HepG2 (cell line): ENCODE data around the gene SAPCD1. TPM values are rescaled to one million over a fixed set of nuclear protein-coding genes. Genes with fewer than 3 reads are reported as not detected.

Experiments used
- AGO1 ChIP-seq: fragments of 200-400 bp; formaldehyde crosslinking; IDR thresholded peaks from 2 replicates; pipeline ENCODE4 v1.6.1; 2017; ENCODE audit warnings: mild to moderate bottlenecking, low read depth, low read length, moderate library complexity; ENCODE audit not compliant: poor library complexity, severe bottlenecking
- BRCA1 ChIP-seq: sonication (generic); formaldehyde crosslinking; IDR thresholded peaks from 2 replicates; pipeline ENCODE4 v1.4.0; 2020; ENCODE audit warnings: missing genetic modification reagents
- DBP ChIP-seq: sonication (generic); formaldehyde crosslinking; IDR thresholded peaks from 2 replicates; pipeline ENCODE4 v1.4.0; 2020; ENCODE audit warnings: missing genetic modification reagents; ENCODE audit errors: not compliant biosample characterization
- E2F2 ChIP-seq: sonication (generic); formaldehyde crosslinking; IDR thresholded peaks from 2 replicates; pipeline ENCODE4 v1.4.0; 2020; ENCODE audit warnings: missing genetic modification reagents, borderline replicate concordance
- FOXK2 ChIP-seq: fragments of 450-650 bp; IDR thresholded peaks from 2 replicates; pipeline ENCODE4 v1.6.1; 2016
- IKZF5 ChIP-seq: IDR thresholded peaks from 2 replicates; pipeline ENCODE4 v1.6.1; 2018; ENCODE audit warnings: missing genetic modification reagents, mild to moderate bottlenecking, missing compliant biosample characterization
- KDM2A ChIP-seq: sonication (generic); formaldehyde crosslinking; IDR thresholded peaks from 2 replicates; pipeline ENCODE4 v1.4.0; 2020; ENCODE audit warnings: low read depth, missing genetic modification reagents, borderline replicate concordance
- LCORL ChIP-seq, 2 experiments: fragments of 450-650 bp in 1 of 2; sonication (generic) in 1 of 2; formaldehyde crosslinking in 1 of 2; IDR thresholded peaks; 2 replicates each; pipeline versions ENCODE4 v1.5.0 to v1.6.1; 2017 to 2020; ENCODE audit warnings: antibody characterized with exemption in 1 of 2, missing genetic modification reagents in 1 of 2
- MED8 ChIP-seq: sonication (generic); formaldehyde crosslinking; IDR thresholded peaks from 2 replicates; pipeline ENCODE4 v1.8.1; 2023; ENCODE audit warnings: mild to moderate bottlenecking, missing genetic modification reagents; ENCODE audit not compliant: insufficient replicate concordance
- NPAS2 ChIP-seq: sonication (generic); formaldehyde crosslinking; IDR thresholded peaks from 2 replicates; pipeline ENCODE4 v1.8.0; 2022; ENCODE audit warnings: mild to moderate bottlenecking, missing genetic modification reagents, borderline replicate concordance
- NR2F2 ChIP-seq: IDR thresholded peaks from 2 replicates; pipeline ENCODE4 v1.6.1; 2012; ENCODE audit warnings: low read depth, inconsistent platforms, borderline replicate concordance
- PBX2 ChIP-seq: IDR thresholded peaks from 2 replicates; pipeline ENCODE4 v1.6.1; 2016; ENCODE audit warnings: control low read depth
- POGK ChIP-seq: sonication (generic); formaldehyde crosslinking; conservative IDR thresholded peaks from 2 replicates; pipeline ENCODE4 v1.8.0; 2022; ENCODE audit warnings: mild to moderate bottlenecking, moderate library complexity, missing genetic modification reagents
- PRPF4 ChIP-seq: fragments of 200-400 bp; formaldehyde crosslinking; IDR thresholded peaks from 2 replicates; pipeline ENCODE4 v1.6.1; 2016; ENCODE audit warnings: low read length, low read depth; ENCODE audit not compliant: poor library complexity, severe bottlenecking
- RBM39 ChIP-seq: fragments of 200-400 bp; formaldehyde crosslinking; IDR thresholded peaks from one replicate; pipeline ENCODE4 v1.6.1; 2018; ENCODE audit warnings: antibody characterized with exemption, mild to moderate bottlenecking, low read depth, low read length; ENCODE audit not compliant: poor library complexity, severe bottlenecking
- SALL2 ChIP-seq: sonication (generic); formaldehyde crosslinking; IDR thresholded peaks from 2 replicates; pipeline ENCODE4 v1.8.1; 2023; ENCODE audit warnings: mild to moderate bottlenecking, missing genetic modification reagents, inconsistent platforms
- ZKSCAN1 ChIP-seq: fragments of 150-350 bp; IDR thresholded peaks from 2 replicates; pipeline ENCODE4 v1.6.1; 2014; ENCODE audit warnings: low read length
- ZNF12 ChIP-seq: sonication (generic); formaldehyde crosslinking; IDR thresholded peaks from 2 replicates; pipeline ENCODE4 v1.5.0; 2020; ENCODE audit warnings: missing genetic modification reagents
- ZNF205 ChIP-seq: IDR thresholded peaks from 2 replicates; pipeline ENCODE4 v1.6.1; 2018; ENCODE audit warnings: missing biosample characterization, missing genetic modification reagents
- ZNF329 ChIP-seq: sonication (generic); formaldehyde crosslinking; IDR thresholded peaks from 2 replicates; pipeline ENCODE4 v1.9.0; 2021; ENCODE audit warnings: low read depth, mild to moderate bottlenecking, missing genetic modification reagents
- ZNF740 ChIP-seq: sonication (generic); formaldehyde crosslinking; IDR thresholded peaks from 2 replicates; pipeline ENCODE4 v1.4.0; 2020; ENCODE audit warnings: missing genetic modification reagents
- ZZZ3 ChIP-seq: sonication (generic); formaldehyde crosslinking; IDR thresholded peaks from 2 replicates; pipeline ENCODE4 v1.4.0; 2020; ENCODE audit warnings: missing genetic modification reagents, mild to moderate bottlenecking, borderline replicate concordance
- polyA plus RNA-seq, 8 experiments: library from polyadenylated mRNA; depleted of rRNA in 3 of 8; stranded (reverse) in 7 of 8; unstranded in 1 of 8; fragments of >200 nt; fragmentation: Illumina TruSeq in 4 of 8; extraction: Trizol in 4 of 8; gene quantifications; 2 replicates each; pipeline versions ENCODE4 v1.2.1 to v1.2.3, GENCODE V29; 2011 to 2016; ENCODE audit warnings: low read depth in 4 of 8, missing spikeins in 1 of 8, mixed read lengths in 1 of 8; ENCODE audit not compliant: insufficient read depth in 1 of 8
- total RNA-seq, 5 experiments: library from RNA; depleted of rRNA; stranded (reverse); fragments of >200 nt; fragmentation: Illumina TruSeq; extraction: Trizol; gene quantifications; 2 replicates each; pipeline ENCODE4 v1.2.3, GENCODE V29; 2016; ENCODE audit warnings: low read depth in 1 of 5

The SAPCD1 gene
- total and polyA plus RNA-seq, 2 of the 13 experiments (the other 11 are each of a cell fraction or from before 2014, with no cell fraction given) = 2.5 to 3.9 TPM

GRCh38 chr6:31806470-31807272, 44.2 kb downstream of the SAPCD1 start, which contains the start of gene LSM2 (continued):
- TF ChIP-seq MED8 (CRISPR knock-in tag) (peak; percentile 76), ZNF329 (CRISPR knock-in tag) (0 out of 2 replicates have a peak, but pooled peaks have one; percentile 82), NPAS2 (CRISPR knock-in tag) (no peak), ZNF205 (CRISPR knock-in tag) (peak; percentile 58; the same call in 1 of the 2 replicates), ZNF740 (CRISPR knock-in tag) (peak; percentile 71), ZZZ3 (peak; percentile 86; the same call in 1 of the 2 replicates), DBP (CRISPR knock-in tag) (peak; percentile 91), SALL2 (CRISPR knock-in tag) (0 out of 2 replicates have a peak, but pooled peaks have one; percentile 78), ZKSCAN1 (no peak), PRPF4 (no peak), RBM39 (peak; percentile 91), FOXK2 (no peak), ZNF12 (CRISPR knock-in tag) (0 out of 2 replicates have a peak, but pooled peaks have one; percentile 51), BRCA1 (CRISPR knock-in tag) (no peak), KDM2A (peak; percentile 98), AGO1 (peak; percentile 70), LCORL (IDR thresholded peaks at IDR 0.05) (no peak), LCORL (CRISPR knock-in tag; IDR thresholded peaks at IDR 0.05) (peak; percentile 63), E2F2 (peak; percentile 97; the same call in 1 of the 2 replicates), NR2F2 (peak; percentile 55; the same call in 1 of the 2 replicates), IKZF5 (CRISPR knock-in tag) (peak; percentile 93), POGK (CRISPR knock-in tag) (peak; percentile 96), PBX2 (CRISPR knock-in tag) (no peak)
